Hepatic stellate cell (primary cell): ENCODE data around the gene NAALADL2.

Experiments used
- DNase-seq: peaks from one replicate; pipeline ENCODE4 v3.0.0; 2011; ENCODE audit warnings: low spot score

Gene NAALADL2

GRCh38 chr3:175308097-175308496 is 449.0 kb downstream of the NAALADL2 start:
- no peak for DNase-seq

GRCh38 chr3:175310046-175310445 is 450.9 kb downstream of the NAALADL2 start:
- DNase-seq = no peak

- no peak for DNase-seq
Observed at GRCh38 chr3:175311404-175311803, 452.3 kb downstream of the NAALADL2 start.

GRCh38 chr3:175311946-175312345 is 452.8 kb downstream of the NAALADL2 start:
- DNase-seq = no peak

- DNase-seq = no peak
Observed at GRCh38 chr3:175312791-175313190, 453.7 kb downstream of the NAALADL2 start.

GRCh38 chr3:175316799-175317198 is 457.7 kb downstream of the NAALADL2 start:
- no peak for DNase-seq

GRCh38 chr3:175325440-175325839 is 466.3 kb downstream of the NAALADL2 start:
- no peak for DNase-seq

- no peak for DNase-seq
Observed at GRCh38 chr3:175326041-175326440, 466.9 kb downstream of the NAALADL2 start.

- no peak for DNase-seq
Observed at GRCh38 chr3:175329373-175329772, 470.2 kb downstream of the NAALADL2 start.

- peak; percentile 19 for DNase-seq
Observed at GRCh38 chr3:175335229-175335628, 476.1 kb downstream of the NAALADL2 start.

- DNase-seq = no peak
Observed at GRCh38 chr3:175336406-175337133, 477.4 kb downstream of the NAALADL2 start.

- no peak for DNase-seq
Observed at GRCh38 chr3:175337631-175338030, 478.5 kb downstream of the NAALADL2 start.

- DNase-seq = peak; percentile 4
Observed at GRCh38 chr3:175338775-175339535, 479.8 kb downstream of the NAALADL2 start.

- no peak for DNase-seq
Observed at GRCh38 chr3:175340338-175341015, 481.3 kb downstream of the NAALADL2 start.

- DNase-seq = no peak
Observed at GRCh38 chr3:175342196-175342595, 483.1 kb downstream of the NAALADL2 start.

GRCh38 chr3:175343946-175344345 is 484.8 kb downstream of the NAALADL2 start:
- DNase-seq = no peak

GRCh38 chr3:175346573-175347356 is 487.6 kb downstream of the NAALADL2 start:
- DNase-seq = peak; percentile 16

GRCh38 chr3:175349168-175349567 is 490.0 kb downstream of the NAALADL2 start:
- no peak for DNase-seq

GRCh38 chr3:175355801-175356335 is 496.7 kb downstream of the NAALADL2 start:
- DNase-seq = no peak

GRCh38 chr3:175356899-175357324 is 497.8 kb downstream of the NAALADL2 start:
- DNase-seq = no peak

- DNase-seq = no peak
Observed at GRCh38 chr3:175357758-175358157, 498.6 kb downstream of the NAALADL2 start.

GRCh38 chr3:175358935-175359334 is 499.8 kb downstream of the NAALADL2 start:
- no peak for DNase-seq
